ENCODE data around the gene C9orf50. TPM values are rescaled to one million over a fixed set of nuclear protein-coding genes. Genes with fewer than 3 reads are reported as not detected.

The C9orf50 gene
- total and polyA plus RNA-seq, 2 experiments from 2014 or later, result not detected

- Histone ChIP-seq H2AFZ (no peak overlapping the region), H3K9me2 (ENCODE audit: insufficient read depth) (no peaks in the 10 kb centered on the region), H3K36me3 (ENCODE audit: insufficient read depth) (no peaks in the 10 kb centered on the region), H3F3A (replicated peaks; ENCODE audit: low read depth) (no peaks in the 10 kb centered on the region), H3K27ac (ENCODE audit: low read depth) (no peak overlapping the region), H3K79me2 (replicated peaks; ENCODE audit: insufficient read depth) (no peaks in the 10 kb centered on the region), H3K4me1 (ENCODE audit: insufficient read depth) (peaks cover 3% of the 10 kb centered on the region; the same call in 1 of the 2 replicates), H3K4me3 (no peak overlapping the region), H3K27me3 (ENCODE audit: insufficient read depth) (no peaks in the 10 kb centered on the region), H3K4me2 (no peak overlapping the region), H4K20me1 (replicated peaks; ENCODE audit: insufficient read depth) (no peaks in the 10 kb centered on the region)
- Mint-ChIP-seq H3K4me3 (no peak overlapping the region), H3K9me3 (peaks cover 8% of the 10 kb centered on the region; the same call in 2 of the 3 replicates), H3K36me3 (ENCODE audit: low read depth) (peaks cover 3% of the 10 kb centered on the region; the same call in 1 of the 3 replicates), H3K27ac (no peak overlapping the region), H3K4me1 (peaks cover 6% of the 10 kb centered on the region), H3K27me3 (ENCODE audit: insufficient read depth, low read depth, poor library complexity) (peaks cover 5% of the 10 kb centered on the region)
- no peak for DNase-seq (ENCODE audit: low spot score)
- ATAC-seq, result no peak
- no peak for TF ChIP-seq REST (IDR thresholded peaks at IDR 0.05; ENCODE audit: unreplicated experiment)
- TF ChIP-seq ETS1 (IDR thresholded peaks at IDR 0.05), result no peak
- TF ChIP-seq EZH2phosphoT487 (IDR thresholded peaks at IDR 0.05; ENCODE audit: unreplicated experiment), result no peak
- TF ChIP-seq JUNB (IDR thresholded peaks at IDR 0.05; ENCODE audit: unreplicated experiment), result no peak
- TF ChIP-seq ZNF462 (CRISPR knock-in tag; IDR thresholded peaks at IDR 0.05), result no peak
- TF ChIP-seq POLR2AphosphoS5 (IDR thresholded peaks at IDR 0.05; ENCODE audit: low read depth), result no peak
- no peak for TF ChIP-seq NANOG (IDR thresholded peaks at IDR 0.05; ENCODE audit: borderline replicate concordance)
- no peak for TF ChIP-seq EZH2 (IDR thresholded peaks at IDR 0.05; ENCODE audit: low read depth, unreplicated experiment)
- TF ChIP-seq CREB1 (CRISPR knock-in tag; IDR thresholded peaks at IDR 0.05; ENCODE audit: low read depth), result no peak
- no peak for TF ChIP-seq CTCF (conservative IDR thresholded peaks at IDR 0.05; ENCODE audit: low read depth in 2 of 2)
- TF ChIP-seq ZNF331 (CRISPR knock-in tag; IDR thresholded peaks at IDR 0.05; ENCODE audit: low read depth), result no peak
- no peak for TF ChIP-seq STAT1 (IDR thresholded peaks at IDR 0.05; ENCODE audit: unreplicated experiment)
- no peak for TF ChIP-seq ZNF114 (CRISPR knock-in tag; IDR thresholded peaks at IDR 0.05)
Observed at GRCh38 chr9:129575818-129576217, 45.1 kb downstream of the C9orf50 start.

All from GM23338 (cell line).